Activated CD8-positive, alpha-beta memory T cell treated with anti-CD3 and anti-CD28 coated beads, Interleukin-2, amount 10 ng/mL, durations not matched to agents 7 days and 5 days (primary cell): Measurements from ENCODE around the gene RAB28. TPM values are rescaled to one million over a fixed set of nuclear protein-coding genes. Genes with fewer than 3 reads are reported as not detected.
"Not testable (repeated sequence)": the region's sequence is repeated elsewhere in the genome, so short reads cannot be mapped to it uniquely, and the experiment has no call there.

Source experiments
- ATAC-seq: fragments of 150-1000 bp; cut with Tn5 transposase; one replicate; pipeline ENCODE4 v1.10.0; 2021; ENCODE audit warnings: moderate library complexity
- CTCF ChIA-PET: fragments of 350-600 bp; sonication (Branson Sonifier 250); formaldehyde crosslinking; loops from one replicate; lab custom pipeline; 2021; ENCODE audit warnings: antibody characterized with exemption; lab: Charles Lee
- DNase-seq: peaks from one replicate; pipeline ENCODE4 v3.0.0-alpha.2; 2020
- H3K27ac Mint-ChIP-seq: one replicate; pipeline ENCODE4 v1.8.0; 2021; ENCODE audit warnings: mild to moderate bottlenecking, mixed read lengths
- H3K27me3 Mint-ChIP-seq: one replicate; pipeline ENCODE4 v1.8.0; 2021; ENCODE audit warnings: mixed read lengths
- H3K36me3 Mint-ChIP-seq: one replicate; pipeline ENCODE4 v1.8.0; 2021; ENCODE audit warnings: mild to moderate bottlenecking, mixed read lengths
- H3K4me1 Mint-ChIP-seq: one replicate; pipeline ENCODE4 v1.8.0; 2021; ENCODE audit warnings: mixed read lengths
- H3K4me3 Mint-ChIP-seq: one replicate; pipeline ENCODE4 v1.8.0; 2021; ENCODE audit warnings: mild to moderate bottlenecking, moderate library complexity, mixed read lengths
- H3K9me3 Mint-ChIP-seq: one replicate; pipeline ENCODE4 v1.8.0; 2022; ENCODE audit warnings: low read depth, mixed read lengths
- total RNA-seq, 2 experiments: library from RNA; stranded (reverse); gene quantifications; one replicate each; pipeline ENCODE4 v1.2.3, GENCODE V29; 2021

RAB28 gene
- total RNA-seq, 2 experiments from 2014 or later, result 13.7 to 19.0 TPM

GRCh38 chr4:13413729-13414437 is 70.3 kb downstream of the RAB28 start:
- H3K36me3 Mint-ChIP-seq, result peaks cover 25% of the 10 kb centered on the region
- no peak overlapping the region for H3K4me3 Mint-ChIP-seq
- H3K27me3 Mint-ChIP-seq, result no peaks in the 10 kb centered on the region
- DNase-seq (no peak), ATAC-seq (no peak)
- peaks cover 3% of the 10 kb centered on the region for H3K4me1 Mint-ChIP-seq
- CTCF ChIA-PET, result no interaction called here
- H3K27ac Mint-ChIP-seq, result no peak overlapping the region
- H3K9me3 Mint-ChIP-seq, result no peaks in the 10 kb centered on the region

- Mint-ChIP-seq H3K4me1 (peaks cover 3% of the 10 kb centered on the region), H3K36me3 (peaks cover 21% of the 10 kb centered on the region), H3K27me3 (no peaks in the 10 kb centered on the region), H3K9me3 (no peaks in the 10 kb centered on the region), H3K4me3 (no peak overlapping the region), H3K27ac (no peak overlapping the region)
- DNase-seq (no peak), ATAC-seq (no peak)
- CTCF ChIA-PET, result no interaction called here
Observed at GRCh38 chr4:13411942-13412341, 72.2 kb downstream of the RAB28 start.

GRCh38 chr4:13409324-13409723 is 74.8 kb downstream of the RAB28 start:
- Mint-ChIP-seq H3K27me3 (no peaks in the 10 kb centered on the region), H3K27ac (no peak overlapping the region), H3K4me3 (no peak overlapping the region), H3K36me3 (peaks cover 13% of the 10 kb centered on the region), H3K9me3 (peaks cover 5% of the 10 kb centered on the region), H3K4me1 (peaks cover 3% of the 10 kb centered on the region)
- CTCF ChIA-PET, result no interaction called here
- ATAC-seq, result no peak
- DNase-seq, result no peak

GRCh38 chr4:13406156-13406555 is 78.0 kb downstream of the RAB28 start:
- DNase-seq, ATAC-seq, CTCF ChIA-PET, H3K4me1 Mint-ChIP-seq, H3K4me3 Mint-ChIP-seq, H3K9me3 Mint-ChIP-seq, H3K27me3 Mint-ChIP-seq, H3K27ac Mint-ChIP-seq: not testable (repeated sequence)
- peaks cover 13% of the 10 kb centered on the region for H3K36me3 Mint-ChIP-seq

GRCh38 chr4:13403833-13404232 is 80.3 kb downstream of the RAB28 start:
- peaks cover 5% of the 10 kb centered on the region for H3K9me3 Mint-ChIP-seq
- CTCF ChIA-PET, result no interaction called here
- no peak overlapping the region for H3K27ac Mint-ChIP-seq
- no peak for ATAC-seq
- no peak overlapping the region for H3K4me3 Mint-ChIP-seq
- no peaks in the 10 kb centered on the region for H3K27me3 Mint-ChIP-seq
- no peak for DNase-seq
- peaks cover 8% of the 10 kb centered on the region for H3K36me3 Mint-ChIP-seq
- no peaks in the 10 kb centered on the region for H3K4me1 Mint-ChIP-seq

GRCh38 chr4:13403326-13403725 is 80.8 kb downstream of the RAB28 start:
- no peak overlapping the region for H3K4me3 Mint-ChIP-seq
- no peak overlapping the region for H3K27ac Mint-ChIP-seq
- ATAC-seq, result no peak
- H3K27me3 Mint-ChIP-seq, result no peaks in the 10 kb centered on the region
- CTCF ChIA-PET, result no interaction called here
- no peaks in the 10 kb centered on the region for H3K4me1 Mint-ChIP-seq
- peaks cover 5% of the 10 kb centered on the region for H3K9me3 Mint-ChIP-seq
- peaks cover 8% of the 10 kb centered on the region for H3K36me3 Mint-ChIP-seq
- no peak for DNase-seq

- Mint-ChIP-seq H3K4me1 (no peaks in the 10 kb centered on the region), H3K27ac (no peak overlapping the region), H3K4me3 (no peak overlapping the region), H3K9me3 (no peaks in the 10 kb centered on the region), H3K27me3 (no peaks in the 10 kb centered on the region), H3K36me3 (no peaks in the 10 kb centered on the region)
- ATAC-seq (no peak), DNase-seq (no peak)
- CTCF ChIA-PET, result no interaction called here
Observed at GRCh38 chr4:13399257-13399656, 84.9 kb downstream of the RAB28 start.

GRCh38 chr4:13396161-13396560 is 88.0 kb downstream of the RAB28 start:
- no peak overlapping the region for H3K4me3 Mint-ChIP-seq
- CTCF ChIA-PET, result no interaction called here
- no peaks in the 10 kb centered on the region for H3K9me3 Mint-ChIP-seq
- H3K4me1 Mint-ChIP-seq, result no peaks in the 10 kb centered on the region
- H3K27ac Mint-ChIP-seq, result no peak overlapping the region
- DNase-seq, result no peak
- no peak for ATAC-seq
- no peaks in the 10 kb centered on the region for H3K27me3 Mint-ChIP-seq
- peaks cover under 1% of the 10 kb centered on the region for H3K36me3 Mint-ChIP-seq

GRCh38 chr4:13389901-13390300 is 94.2 kb downstream of the RAB28 start:
- H3K27ac Mint-ChIP-seq, H3K4me1 Mint-ChIP-seq, ATAC-seq, H3K27me3 Mint-ChIP-seq, H3K9me3 Mint-ChIP-seq, CTCF ChIA-PET, H3K4me3 Mint-ChIP-seq, DNase-seq: not testable (repeated sequence)
- H3K36me3 Mint-ChIP-seq, result peaks cover 22% of the 10 kb centered on the region

- Mint-ChIP-seq H3K36me3 (peaks cover 24% of the 10 kb centered on the region), H3K9me3 (peaks cover 4% of the 10 kb centered on the region), H3K4me1 (peaks cover 4% of the 10 kb centered on the region), H3K27me3 (no peaks in the 10 kb centered on the region), H3K4me3 (no peak overlapping the region), H3K27ac (no peak overlapping the region)
- CTCF ChIA-PET, result no interaction called here
- no peak for ATAC-seq
- no peak for DNase-seq
Observed at GRCh38 chr4:13386405-13387107, 97.6 kb downstream of the RAB28 start.

GRCh38 chr4:13384055-13384454 is 100.1 kb downstream of the RAB28 start:
- CTCF ChIA-PET, result no interaction called here
- no peak for ATAC-seq
- Mint-ChIP-seq H3K27ac (no peak overlapping the region), H3K4me3 (no peak overlapping the region), H3K36me3 (peaks cover 15% of the 10 kb centered on the region), H3K27me3 (no peaks in the 10 kb centered on the region), H3K4me1 (peaks cover 4% of the 10 kb centered on the region), H3K9me3 (peaks cover 4% of the 10 kb centered on the region)
- DNase-seq, result no peak

- Mint-ChIP-seq H3K27ac (no peak overlapping the region), H3K36me3 (peaks cover 11% of the 10 kb centered on the region), H3K27me3 (no peaks in the 10 kb centered on the region), H3K9me3 (no peaks in the 10 kb centered on the region), H3K4me1 (no peaks in the 10 kb centered on the region), H3K4me3 (no peak overlapping the region)
- no peak for ATAC-seq
- DNase-seq, result no peak
- CTCF ChIA-PET, result no interaction called here
Observed at GRCh38 chr4:13378973-13379759, 105.0 kb downstream of the RAB28 start.

- H3K4me1 Mint-ChIP-seq, result no peaks in the 10 kb centered on the region
- H3K4me3 Mint-ChIP-seq, result no peak overlapping the region
- peaks cover 6% of the 10 kb centered on the region for H3K36me3 Mint-ChIP-seq
- H3K27me3 Mint-ChIP-seq, result no peaks in the 10 kb centered on the region
- no peaks in the 10 kb centered on the region for H3K9me3 Mint-ChIP-seq
- ATAC-seq (no peak), DNase-seq (no peak)
- CTCF ChIA-PET, result no interaction called here
- H3K27ac Mint-ChIP-seq, result no peak overlapping the region
Observed at GRCh38 chr4:13371048-13371447, 113.1 kb downstream of the RAB28 start.
